Dedifferentiated amniotic fluid mesenchymal stem cell (primary cell): ENCODE data around the gene ADAMTS6.

ENCODE experiments used
- DNase-seq: peaks from one replicate; pipeline ENCODE4 v3.0.0-alpha.2; 2016; ENCODE audit errors: extremely low spot score

Gene ADAMTS6

DNA sequence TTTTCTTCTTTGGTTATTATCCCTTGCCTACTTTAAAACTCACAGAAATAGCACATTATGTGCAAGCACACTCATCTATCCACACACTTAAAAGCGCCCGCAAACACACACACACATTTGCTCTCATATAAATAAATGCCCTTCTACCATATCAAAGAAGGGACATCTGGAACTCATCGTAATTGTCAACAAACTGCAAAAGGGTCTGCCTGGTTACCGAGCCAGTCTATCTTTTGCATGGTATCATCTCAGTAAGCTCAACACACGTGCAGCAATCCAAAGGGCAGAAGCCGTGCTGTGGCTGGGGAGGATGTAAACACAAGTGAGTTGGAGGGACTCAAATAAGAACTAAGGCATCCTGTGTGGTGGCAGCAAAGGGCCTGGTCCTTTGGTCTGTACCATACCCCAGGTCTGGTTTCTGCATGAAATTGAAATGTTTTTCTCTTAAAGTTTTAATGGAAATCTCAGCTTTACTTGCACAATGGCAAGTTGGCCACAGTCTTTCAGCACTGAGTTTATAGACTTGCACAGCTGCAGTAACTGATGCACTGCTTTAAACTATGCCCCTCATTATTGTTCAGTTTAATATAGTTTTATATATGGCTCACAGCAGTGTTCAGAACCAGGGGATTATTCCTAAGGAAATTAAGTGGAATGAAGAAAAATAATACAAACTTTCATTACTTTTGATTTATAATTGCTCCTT is 331.0 kb downstream of the ADAMTS6 start:
- DNase-seq, result no peak

DNA sequence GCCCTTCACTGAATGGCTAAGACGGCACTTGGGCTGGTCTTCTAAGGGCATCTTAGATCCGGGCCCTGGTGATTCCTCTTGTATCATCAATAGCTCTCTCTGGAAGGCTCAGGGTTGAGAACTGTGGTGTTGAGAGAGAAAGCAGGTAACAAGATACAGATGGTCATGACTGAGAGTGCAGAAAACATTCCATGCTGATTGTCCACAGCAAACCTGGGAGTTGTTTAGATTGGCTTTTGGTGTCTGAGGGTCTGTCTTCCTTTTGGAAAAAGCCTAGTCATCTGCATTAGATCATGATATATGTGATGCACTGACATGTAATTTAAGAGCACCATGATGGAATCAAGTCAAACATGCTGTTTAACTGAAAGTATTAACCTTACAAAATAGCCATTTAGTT is 331.9 kb downstream of the ADAMTS6 start:
- DNase-seq, result no peak

GRCh38 chr5:65144136-65144871 is 337.4 kb downstream of the ADAMTS6 start:
- no peak for DNase-seq

DNA sequence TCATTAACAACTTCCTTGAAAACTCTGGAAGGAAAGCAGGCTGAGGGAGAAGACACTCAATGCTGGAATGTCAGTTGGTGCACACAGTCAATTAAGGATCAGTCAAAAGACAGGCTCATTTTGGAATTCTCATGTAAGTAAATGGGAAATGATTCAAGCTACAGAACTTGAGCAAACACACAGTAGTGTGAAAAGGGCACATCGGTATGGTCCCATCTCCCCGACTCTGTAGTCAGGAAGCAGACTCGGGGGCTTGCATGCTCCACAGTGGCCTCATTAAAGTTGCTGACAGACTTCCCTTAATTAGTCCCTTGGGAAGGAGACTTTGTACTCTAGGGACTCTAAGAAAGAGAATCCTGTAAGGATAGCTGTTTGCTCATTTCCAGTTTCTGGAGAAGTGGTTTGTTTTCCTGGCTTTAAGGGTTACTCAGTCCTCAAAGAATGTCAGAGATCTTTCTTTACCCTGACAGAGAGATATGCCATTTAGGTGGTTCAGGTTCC is 339.2 kb downstream of the ADAMTS6 start:
- peak; percentile 24 for DNase-seq

DNA sequence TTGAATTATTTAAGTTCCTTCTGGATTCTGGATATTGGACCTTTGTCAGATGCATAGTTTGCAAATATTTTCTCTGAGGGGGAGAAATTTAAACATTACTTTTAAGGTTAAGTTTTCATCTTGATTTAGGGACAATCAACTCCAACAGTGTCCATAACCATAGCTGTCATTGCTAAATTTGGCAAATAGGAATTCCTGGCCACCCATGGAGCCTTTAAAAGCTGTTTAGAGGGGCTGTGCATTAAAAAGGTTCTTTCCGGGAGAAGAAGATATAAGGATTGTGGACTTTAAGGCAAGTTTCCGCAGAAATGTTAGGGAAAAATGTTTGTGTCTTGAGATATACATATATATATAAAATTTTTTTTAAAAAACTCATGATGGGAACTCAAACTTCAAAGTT is 339.7 kb downstream of the ADAMTS6 start:
- DNase-seq, result no peak

DNA sequence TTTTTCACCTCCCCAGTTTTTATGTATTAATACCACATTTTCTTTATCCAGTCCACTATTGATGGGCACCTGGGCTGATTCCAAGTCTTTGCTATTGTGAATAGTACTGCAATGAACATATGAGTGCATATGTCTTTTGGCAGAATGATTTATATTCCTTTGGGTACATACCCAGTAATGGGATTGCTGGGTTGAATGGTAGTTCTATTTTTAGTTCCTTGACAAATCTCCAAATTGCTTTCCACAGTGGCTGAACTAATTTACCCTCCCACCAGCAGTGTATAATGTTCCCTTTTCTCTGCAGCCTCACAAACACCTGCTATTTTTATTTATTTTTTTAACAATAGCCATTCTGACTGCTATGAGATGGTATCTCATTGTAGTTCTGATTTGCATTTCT is 340.2 kb downstream of the ADAMTS6 start:
- DNase-seq, result no peak

GRCh38 chr5:65137631-65138030 is 344.1 kb downstream of the ADAMTS6 start:
- no peak for DNase-seq

DNA sequence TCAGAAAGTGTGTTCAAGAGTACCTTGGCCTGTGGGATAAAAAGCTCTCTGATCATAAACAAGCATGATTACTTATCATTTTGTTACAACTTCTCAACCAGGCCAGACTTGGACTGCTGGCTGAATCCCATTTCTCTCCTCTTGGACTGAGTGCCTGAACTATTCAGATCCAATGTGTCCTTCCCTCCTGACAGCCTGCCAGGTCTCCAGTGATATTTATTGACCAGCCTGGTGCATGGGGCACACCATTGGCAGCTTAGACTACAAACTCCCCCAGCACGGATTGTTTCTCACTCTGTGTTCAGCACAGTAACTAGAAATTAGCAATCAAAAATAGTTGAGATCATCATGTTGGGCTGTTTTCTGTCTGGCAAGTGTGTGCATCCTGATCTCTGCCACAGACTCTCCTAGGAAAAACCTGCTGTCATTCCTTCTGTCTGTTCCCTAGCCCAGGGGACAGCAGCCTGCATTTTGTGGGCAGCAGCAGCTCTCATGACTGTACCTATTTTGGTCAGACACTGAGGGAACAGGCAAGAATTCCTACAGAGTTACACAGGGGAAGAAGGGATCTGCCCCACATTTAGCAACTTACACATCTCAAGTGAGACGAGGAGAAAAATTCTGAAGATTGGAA is 348.1 kb downstream of the ADAMTS6 start:
- DNase-seq, result no peak

GRCh38 chr5:65132386-65132785 is 349.3 kb downstream of the ADAMTS6 start:
- no peak for DNase-seq

DNA sequence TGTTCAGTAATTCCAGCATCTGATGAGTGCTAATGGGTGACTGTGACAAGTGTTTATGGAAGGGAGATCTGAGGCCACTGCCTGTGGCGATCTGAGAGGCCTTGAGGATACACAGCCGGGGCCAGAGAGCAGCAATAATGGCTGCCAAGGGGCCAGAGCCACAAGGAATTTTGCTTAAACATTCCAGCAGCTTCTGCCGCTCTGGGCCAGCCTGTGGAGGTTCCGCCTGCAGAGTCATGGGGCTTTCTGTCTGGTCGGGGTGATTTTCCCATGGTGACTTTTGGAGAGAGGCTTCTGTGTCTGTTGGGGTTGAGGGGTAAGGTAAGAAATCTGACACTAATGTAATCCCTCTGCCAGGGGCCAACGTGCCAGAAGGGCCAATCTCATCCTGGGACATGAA is 353.5 kb downstream of the ADAMTS6 start:
- no peak for DNase-seq

GRCh38 chr5:65127161-65127901 is 354.4 kb downstream of the ADAMTS6 start:
- DNase-seq, result peak; percentile 43

DNA sequence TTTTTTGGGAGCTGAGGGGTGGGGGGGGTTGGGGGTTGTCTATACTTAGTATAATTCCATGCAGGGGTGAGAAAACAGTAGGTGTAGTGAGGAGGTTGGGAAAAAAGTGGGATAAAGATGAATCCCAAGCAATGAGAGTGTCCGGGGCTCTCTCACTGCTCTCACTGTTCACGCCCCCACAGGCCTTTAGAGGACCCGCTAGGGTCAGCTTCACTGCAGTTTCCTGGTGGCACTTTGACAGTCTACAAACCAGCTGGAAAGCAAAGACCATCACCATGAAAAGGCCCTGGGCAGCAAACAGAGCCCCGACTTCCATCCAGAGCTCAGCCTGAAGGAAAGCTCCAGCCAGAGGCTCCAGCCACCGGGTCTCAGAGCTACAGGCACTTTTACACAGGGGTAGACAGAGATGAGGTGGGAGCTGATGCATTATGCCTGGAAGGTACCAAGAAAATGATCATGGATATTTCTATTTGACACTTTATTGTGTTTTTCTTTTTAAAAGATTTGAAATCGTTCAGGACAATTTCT is 355.1 kb downstream of the ADAMTS6 start:
- no peak for DNase-seq

- no peak for DNase-seq
Measured at GRCh38 chr5:65125591-65126541, 355.9 kb downstream of the ADAMTS6 start.

- peak; percentile 18 for DNase-seq
Measured at GRCh38 chr5:65121880-65122436, 359.8 kb downstream of the ADAMTS6 start.

DNA sequence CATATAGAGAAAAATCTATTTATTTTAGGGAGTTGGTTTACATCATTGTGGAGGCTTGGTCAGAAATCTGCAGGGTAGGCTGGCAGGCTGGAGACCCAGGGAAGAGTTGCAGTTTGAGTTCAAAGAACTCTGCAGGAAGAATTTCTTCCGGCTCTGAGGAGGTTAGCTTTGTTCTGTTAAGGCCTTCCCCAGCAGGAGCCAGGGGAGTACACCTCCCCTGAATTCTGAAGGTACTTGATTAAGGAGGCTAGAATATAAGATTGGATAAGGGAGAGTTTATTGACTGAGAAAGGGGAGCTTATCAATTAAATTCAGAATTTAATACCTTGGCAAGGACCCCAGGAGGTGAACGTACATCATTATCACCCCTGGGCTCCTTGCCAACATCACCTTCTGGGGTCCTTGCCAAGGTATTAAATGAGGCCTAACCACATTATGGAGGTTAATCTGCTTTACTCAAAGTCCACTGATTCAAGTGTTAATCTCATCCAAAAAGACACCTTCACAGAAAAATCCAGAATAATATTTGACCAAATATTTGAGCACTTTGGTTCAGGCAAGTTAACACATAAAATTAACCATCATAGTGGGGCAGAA is 361.3 kb downstream of the ADAMTS6 start:
- no peak for DNase-seq

GRCh38 chr5:65117525-65117924 is 364.2 kb downstream of the ADAMTS6 start:
- no peak for DNase-seq

DNA sequence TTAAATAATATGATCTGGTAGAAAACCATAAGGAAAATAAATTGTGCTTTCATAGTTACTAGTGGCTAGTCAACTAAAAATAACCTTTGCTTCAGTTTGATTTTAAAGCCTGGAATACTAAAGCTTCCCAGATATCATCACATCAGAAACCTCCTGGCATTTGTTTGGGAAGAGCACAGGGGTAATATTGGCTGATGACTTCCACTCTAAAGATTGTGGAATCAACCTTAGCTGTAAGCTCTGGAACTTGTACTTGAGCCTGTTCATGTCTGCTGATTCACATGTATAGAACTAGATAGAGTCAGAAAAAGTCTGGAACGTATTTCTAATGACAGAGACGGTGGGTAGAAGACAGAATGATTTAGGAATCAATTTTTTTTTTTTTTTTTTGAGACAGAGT is 367.9 kb downstream of the ADAMTS6 start:
- DNase-seq, result no peak

DNA sequence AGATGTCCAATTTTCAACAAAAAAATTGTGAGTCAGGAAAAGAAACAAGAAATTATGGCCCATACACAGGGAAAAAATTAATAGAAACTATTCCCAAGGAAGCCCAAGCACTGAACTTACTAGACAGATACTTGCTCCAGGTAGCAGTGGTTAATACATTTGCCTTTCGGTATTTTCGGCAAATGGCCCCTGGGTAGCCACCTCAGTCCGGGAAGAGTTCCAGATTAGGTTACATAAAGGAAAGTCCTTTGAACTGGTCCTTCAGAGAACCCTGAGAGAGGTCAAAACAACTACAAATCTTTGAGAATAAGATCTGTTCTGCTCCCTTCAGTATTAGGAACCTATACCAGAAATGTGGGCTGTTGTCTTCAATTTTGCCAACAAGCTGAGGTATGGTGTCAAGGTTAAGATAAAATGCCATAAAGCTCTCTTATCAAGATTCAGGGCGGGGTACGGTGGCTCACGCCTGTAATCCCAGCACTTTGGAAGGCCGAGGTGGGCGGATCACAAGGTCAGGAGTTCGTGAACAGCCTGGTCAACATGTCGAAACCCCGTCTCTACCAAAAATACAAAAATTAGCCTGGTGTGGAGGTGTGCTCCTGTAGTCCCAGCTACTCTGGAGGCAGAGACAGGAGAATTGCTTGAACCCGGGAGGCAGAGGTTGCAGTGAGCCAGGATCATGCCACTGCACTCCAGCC is 369.6 kb downstream of the ADAMTS6 start:
- DNase-seq, result no peak
